GM13977 (cell line): Measurements from ENCODE around the gene IL16.
"Not testable (repeated sequence)": the region's sequence is repeated elsewhere in the genome, so short reads cannot be mapped to it uniquely, and the experiment has no call there.

Experiments used
- DNase-seq: peaks from one replicate; pipeline ENCODE4 v3.0.0; 2012; ENCODE audit warnings: low spot score
- CTCF ChIP-seq: IDR thresholded peaks from 2 replicates; pipeline ENCODE4 v1.5.1; 2012; ENCODE audit warnings: mild to moderate bottlenecking, control low read depth; ENCODE audit not compliant: insufficient read depth; ENCODE audit errors: extremely low read depth, missing control alignments
- in situ Hi-C: fragments of 300-500 bp; cut with MboI; formaldehyde crosslinking; loops from one replicate; pipeline ENCODE4 v1.12.0; 2022; ENCODE audit warnings: low sequenced_read_pairs, low pct_unique_long_range_greater_than_20kb, mixed read lengths, inconsistent platforms; ENCODE audit not compliant: unreplicated experiment

Gene IL16

GRCh38 chr15:81343371-81343770, 146.7 kb downstream of the IL16 start:
- no peak for TF ChIP-seq CTCF
- no peak for DNase-seq
- in situ Hi-C loops, result no loop called here

GRCh38 chr15:81346611-81347010, 149.9 kb downstream of the IL16 start:
- in situ Hi-C loops, result no loop called here
- TF ChIP-seq CTCF, result no peak
- DNase-seq, result no peak

GRCh38 chr15:81347910-81348309, 151.2 kb downstream of the IL16 start:
- DNase-seq, result no peak
- no peak for TF ChIP-seq CTCF
- in situ Hi-C loops, result no loop called here

- DNase-seq, in situ Hi-C loops: not testable (repeated sequence)
These were observed 152.0 kb downstream of the IL16 start for GRCh38 chr15:81348691-81349090.

GRCh38 chr15:81349271-81349670, 152.6 kb downstream of the IL16 start:
- in situ Hi-C loops, result no loop called here
- no peak for DNase-seq
- no peak for TF ChIP-seq CTCF

GRCh38 chr15:81351651-81352050, 155.0 kb downstream of the IL16 start:
- in situ Hi-C loops, result no loop called here
- DNase-seq, result no peak
- no peak for TF ChIP-seq CTCF

- DNase-seq, result no peak
- in situ Hi-C loops, result no loop called here
- no peak for TF ChIP-seq CTCF
These were observed 159.6 kb downstream of the IL16 start for GRCh38 chr15:81356252-81356651.
